Measurements from ENCODE around the gene HIPK2.
"Not testable (repeated sequence)": the region's sequence is repeated elsewhere in the genome, so short reads cannot be mapped to it uniquely, and the experiment has no call there.

The HIPK2 gene

GRCh38 chr7:139692723-139693122 is 85.1 kb downstream of the HIPK2 start:
- DNase-seq = peak in 1 of 14 donors; percentile 46

DNA sequence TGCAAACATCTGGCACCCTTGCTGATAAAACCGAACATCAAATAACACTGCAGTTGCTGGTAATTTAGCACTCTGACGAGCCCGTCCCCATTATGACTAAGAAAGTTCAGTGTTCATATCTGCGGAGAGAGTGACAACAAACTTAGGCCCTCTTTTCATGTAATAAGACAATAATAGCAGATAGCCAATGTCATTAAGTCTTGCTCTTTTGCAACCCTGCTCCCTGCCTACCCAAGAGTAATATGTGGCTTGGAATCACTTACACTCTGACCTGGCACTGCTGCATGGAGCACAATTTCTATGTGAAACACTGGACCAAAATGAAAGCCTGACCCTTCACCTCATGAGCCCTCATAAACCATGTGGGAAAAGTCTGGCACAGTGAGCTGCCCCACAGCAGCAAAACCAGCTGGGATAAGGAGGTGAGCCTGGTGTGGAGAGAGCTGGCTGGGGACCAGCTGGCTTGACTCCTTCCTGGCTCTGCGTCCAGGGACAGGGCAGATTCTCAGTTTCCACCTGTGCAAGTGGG is 86.5 kb downstream of the HIPK2 start:
- DNase-seq = peak in 1 of 14 donors; percentile 39

- peak in 2 of 14 donors; percentile 37 to 54 for DNase-seq
Observed at GRCh38 chr7:139687980-139688632, 89.7 kb downstream of the HIPK2 start.

GRCh38 chr7:139687211-139687954 is 90.4 kb downstream of the HIPK2 start:
- no peak for DNase-seq

DNA sequence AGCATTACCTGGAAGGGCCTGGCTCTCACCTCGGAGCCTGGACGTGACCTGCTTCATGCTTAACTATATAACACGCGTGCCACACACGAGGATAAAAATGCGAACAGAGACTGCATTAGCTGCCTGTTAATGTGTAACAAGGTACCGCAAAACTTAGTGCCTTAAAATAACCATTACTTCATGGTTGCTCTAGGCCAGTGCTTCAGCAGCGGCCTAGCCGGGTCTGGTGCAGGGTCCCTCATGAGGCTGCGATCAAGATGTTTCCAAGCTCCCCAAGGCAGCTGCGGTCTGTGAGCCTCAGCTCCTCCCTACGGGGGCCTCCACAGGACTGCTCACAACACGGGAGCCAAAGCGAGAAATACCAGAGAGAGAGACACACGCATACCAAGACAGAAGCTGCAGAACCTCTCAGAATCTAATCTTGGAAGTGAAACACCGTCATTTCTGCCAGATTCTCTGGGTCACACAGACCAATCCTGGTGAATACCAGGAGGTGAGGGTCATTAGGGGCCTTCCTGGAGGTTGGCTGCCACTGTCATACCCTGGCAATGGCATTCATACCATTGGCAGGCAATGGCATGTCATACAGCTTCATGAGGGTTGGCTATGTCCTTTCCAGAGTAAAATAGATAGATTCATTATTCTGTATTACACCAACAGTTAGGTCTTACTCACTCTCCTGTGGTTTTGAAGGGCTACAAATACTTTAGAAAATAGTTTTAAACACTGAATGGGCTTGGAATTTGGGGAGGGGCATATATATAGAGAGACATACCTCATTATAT is 94.5 kb downstream of the HIPK2 start:
- no peak for DNase-seq

DNA sequence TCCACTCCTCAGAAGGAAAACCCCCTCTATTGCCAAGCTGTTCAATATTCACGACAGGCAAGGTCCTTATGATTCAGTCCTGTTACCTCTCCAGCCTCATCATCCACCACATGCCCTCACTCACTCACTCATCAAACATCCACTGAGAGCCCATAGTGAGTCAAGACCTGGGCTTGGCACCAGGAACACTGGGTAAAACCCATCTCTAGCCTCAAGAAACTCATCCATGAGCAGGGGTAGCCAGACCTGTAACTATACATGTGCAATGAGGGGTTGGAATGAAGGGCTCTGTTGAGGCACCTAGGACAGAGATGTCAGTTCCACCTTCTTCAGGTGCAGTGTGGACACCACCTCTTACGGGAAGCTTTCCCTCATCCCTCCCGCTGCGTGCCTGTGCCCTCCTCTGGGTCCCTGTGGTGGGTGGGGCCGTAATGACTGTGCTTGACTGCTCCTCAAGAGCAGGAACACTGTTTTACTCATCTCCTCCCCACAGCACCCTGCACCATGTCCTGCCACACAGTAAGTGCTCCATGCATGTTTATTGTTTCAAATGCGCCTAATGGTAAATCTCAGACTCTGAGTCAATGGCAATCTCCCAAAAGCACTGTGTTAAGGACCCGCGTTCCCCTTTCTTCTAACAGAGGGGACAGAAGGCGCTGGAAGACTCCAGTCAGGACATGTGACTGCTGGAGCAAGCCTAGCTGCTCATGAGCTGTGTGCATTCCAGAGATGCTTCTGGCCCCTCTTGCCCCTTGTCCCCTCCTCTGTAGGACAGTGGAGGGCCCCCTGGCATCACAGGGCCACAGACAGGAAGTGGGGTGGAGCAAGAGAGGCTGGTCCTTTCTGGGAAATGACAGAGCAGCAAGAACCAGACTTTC is 95.4 kb downstream of the HIPK2 start:
- DNase-seq = no peak

GRCh38 chr7:139681812-139682135 is 96.0 kb downstream of the HIPK2 start:
- DNase-seq = no peak

DNA sequence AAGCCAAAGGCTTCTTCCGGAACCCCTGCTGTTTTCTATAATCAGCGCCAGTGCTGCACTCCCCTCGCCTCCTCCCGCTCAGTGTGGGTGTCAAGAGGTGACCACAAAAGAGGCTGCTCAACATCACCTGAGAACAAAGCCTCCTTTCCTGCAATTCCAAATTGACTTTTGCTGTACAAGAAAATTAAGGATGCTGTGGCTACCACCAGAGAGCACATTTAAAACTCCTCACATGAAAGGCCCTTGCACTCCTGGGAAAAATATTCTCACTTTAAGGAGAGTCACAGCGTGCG is 96.4 kb downstream of the HIPK2 start:
- no peak for DNase-seq

DNA sequence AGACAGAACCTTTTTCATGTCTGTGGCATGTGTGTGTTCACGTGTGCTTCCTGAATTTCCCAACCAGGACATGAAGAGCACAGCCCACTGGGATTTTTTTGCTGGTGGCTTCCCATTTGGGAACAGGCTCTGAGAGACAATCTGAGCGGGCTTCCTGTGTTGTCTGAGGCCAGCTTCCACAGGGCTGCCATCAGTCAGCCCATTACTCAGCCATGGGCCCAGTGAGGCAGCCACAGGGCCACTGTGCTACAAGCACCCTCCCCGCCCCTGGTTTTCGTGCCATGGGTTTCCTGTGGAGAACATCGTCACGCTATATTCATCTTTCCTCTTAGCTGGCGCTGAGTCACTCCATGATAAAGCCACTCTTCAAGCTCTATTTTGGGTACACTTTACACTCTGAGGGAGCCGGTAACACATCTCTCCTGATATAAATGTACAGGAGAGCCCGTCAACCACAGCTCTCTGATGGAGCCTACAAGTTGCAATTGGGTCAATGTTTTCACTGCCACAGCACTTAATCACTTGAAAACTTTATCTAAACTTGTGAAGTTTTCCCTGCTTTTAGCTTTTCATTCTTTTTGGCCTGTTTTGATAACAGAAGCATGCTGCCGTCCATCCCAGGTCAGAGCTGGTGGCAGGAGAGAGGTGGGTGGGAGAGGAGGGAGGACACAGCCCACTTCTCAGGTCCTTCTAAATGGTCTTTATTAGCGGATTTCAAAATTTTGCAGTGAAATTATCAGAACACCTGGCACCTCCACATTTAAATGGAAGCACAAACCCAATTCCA is 96.9 kb downstream of the HIPK2 start:
- peak in 1 of 14 donors; percentile 37 for DNase-seq

GRCh38 chr7:139679731-139680594 is 97.8 kb downstream of the HIPK2 start:
- peak in 1 of 14 donors; percentile 32 for DNase-seq

DNA sequence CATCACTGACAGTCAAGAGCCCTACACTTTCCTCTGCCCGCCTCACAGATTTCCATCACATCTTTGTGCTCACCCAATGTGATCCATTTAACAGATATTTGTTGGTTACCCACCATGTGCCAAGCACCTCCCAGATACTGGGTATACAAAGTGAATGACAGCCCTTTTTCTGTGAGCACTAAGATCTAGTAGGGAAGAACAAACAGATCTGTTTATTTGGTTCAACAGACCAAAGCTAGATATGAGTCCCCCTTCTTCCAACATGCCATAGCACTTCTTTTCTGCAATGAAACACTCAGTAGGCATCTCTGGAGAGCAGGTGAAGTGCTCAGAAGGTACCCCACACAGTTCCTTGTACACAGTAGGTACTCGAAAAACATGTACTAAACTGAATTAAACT is 101.4 kb downstream of the HIPK2 start:
- DNase-seq = no peak

DNA sequence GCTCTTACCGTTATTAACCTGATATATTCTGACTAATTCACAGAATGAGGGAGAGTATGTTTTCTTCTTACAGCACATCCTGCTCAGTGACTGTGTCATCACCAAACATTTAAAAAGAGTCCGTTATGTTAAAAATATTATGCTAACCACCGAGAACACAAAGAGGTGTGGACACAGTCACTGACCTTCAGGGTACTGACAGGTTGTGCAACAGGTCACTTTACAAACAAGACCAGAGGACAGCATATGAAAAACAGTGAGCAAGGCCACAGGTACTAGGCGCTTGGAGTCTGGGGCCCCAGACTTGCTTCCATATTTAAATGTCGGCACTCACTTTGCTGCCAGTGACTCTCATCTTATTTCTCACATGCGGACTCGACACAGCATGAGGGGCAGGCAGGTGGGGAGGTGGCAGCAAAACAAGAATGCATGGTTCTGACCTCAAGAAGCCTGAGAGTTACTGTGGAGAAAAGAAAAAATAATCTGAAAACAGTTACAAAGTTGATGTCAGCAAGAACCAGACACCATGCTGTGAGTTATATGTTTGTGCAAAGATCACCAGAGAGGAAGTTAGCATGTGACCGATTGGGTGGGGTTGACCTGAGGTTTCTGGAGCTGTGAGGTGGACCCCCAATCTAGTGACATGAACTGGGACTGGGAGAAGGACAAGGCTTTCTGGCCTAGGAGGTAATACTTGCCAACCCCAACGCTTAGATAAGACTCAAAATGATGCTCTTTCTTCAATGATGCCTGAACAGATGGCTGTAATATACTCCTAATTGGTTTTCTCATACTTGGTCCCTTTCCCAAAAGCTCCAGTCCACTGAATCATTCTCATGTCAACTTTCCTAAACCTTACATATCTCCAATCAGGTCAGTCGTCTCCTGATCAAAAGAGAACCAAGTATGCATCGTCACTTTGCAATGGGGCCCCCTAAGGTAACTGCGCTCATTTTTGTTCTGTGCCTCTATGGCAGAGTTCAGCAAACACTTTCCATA is 102.4 kb downstream of the HIPK2 start:
- peak in 1 of 14 donors; percentile 21 for DNase-seq

- no peak for DNase-seq
Observed at GRCh38 chr7:139674752-139675126, 103.1 kb downstream of the HIPK2 start.

DNA sequence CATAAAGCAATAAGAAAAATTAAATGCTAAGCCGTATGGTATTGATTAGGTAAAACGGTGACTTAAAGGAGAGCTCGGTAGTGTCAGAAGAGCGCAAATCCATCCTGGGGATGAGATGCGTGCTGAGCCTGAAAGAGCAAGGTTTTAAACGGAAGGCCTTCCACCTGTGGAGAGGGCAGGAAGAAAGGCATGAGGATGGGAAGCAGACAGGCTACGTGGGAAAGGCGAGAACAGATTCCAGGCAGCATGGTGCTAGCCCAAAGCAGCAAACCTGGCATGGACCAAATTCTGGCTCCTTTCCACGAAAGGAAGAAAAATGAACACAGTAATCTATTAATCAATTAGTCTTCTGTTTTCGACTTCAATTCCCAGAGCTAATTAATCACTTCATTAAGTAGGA is 103.5 kb downstream of the HIPK2 start:
- no peak for DNase-seq

GRCh38 chr7:139673762-139674161 is 104.0 kb downstream of the HIPK2 start:
- no peak for DNase-seq

DNA sequence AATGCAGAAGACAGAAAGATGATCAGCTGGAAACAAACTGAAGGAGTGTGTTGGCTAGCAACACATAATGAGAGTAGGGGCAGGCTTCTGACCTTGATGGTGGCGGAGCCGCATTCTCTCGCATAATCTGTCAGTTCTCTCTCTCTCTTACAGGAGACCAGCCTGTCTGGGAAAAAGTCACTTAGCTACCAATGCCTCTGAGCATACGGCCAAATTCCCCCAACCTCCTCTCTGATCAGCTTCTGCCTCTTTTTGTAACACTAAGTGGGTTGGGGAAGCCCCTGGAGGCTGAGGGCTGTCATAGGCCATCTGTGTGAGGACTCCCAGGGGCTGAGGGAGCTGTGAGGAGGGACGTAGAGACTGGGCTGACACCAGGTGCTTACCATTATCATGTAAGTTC is 104.6 kb downstream of the HIPK2 start:
- DNase-seq = no peak

- no peak for DNase-seq
Observed at GRCh38 chr7:139671967-139672366, 105.8 kb downstream of the HIPK2 start.

DNA sequence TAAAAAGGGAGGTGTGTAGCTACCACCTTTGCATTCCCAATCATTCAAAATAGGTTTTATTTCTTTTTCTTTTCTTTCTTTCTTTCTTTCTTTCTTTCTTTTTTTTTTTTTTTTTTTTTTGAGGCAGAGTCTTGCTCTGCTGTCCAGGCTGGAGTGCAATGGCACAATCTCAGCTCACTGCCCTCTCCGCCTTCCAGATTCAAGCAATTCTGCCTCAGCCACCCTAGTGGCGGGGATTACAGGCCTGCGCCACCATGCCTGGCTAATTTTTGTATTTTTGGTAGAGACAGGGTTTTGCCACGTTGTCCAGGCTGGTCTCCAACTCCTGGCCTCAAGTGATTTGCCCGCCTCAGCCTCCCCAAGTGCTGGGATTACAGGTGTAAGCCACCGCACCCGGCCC is 107.1 kb downstream of the HIPK2 start:
- not testable (repeated sequence) for DNase-seq
